Nephron (organoid): ENCODE data around the gene ZBTB16.

Source experiments
- H3K27ac Mint-ChIP-seq, 3 experiments: 2 replicates each; pipeline ENCODE4 v1.8.0; 2020; ENCODE audit warnings: mixed read lengths in 3 of 3, mild to moderate bottlenecking in 2 of 3, moderate library complexity in 1 of 3
- H3K27me3 Mint-ChIP-seq: 2 replicates; pipeline ENCODE4 v1.8.0; 2021; ENCODE audit warnings: low read depth, mild to moderate bottlenecking, moderate library complexity, mixed read lengths
- H3K36me3 Mint-ChIP-seq: 2 replicates; pipeline ENCODE4 v1.8.0; 2020; ENCODE audit warnings: low read depth, mixed read lengths
- H3K4me1 Mint-ChIP-seq: 2 replicates; pipeline ENCODE4 v1.8.0; 2020; ENCODE audit warnings: mixed read lengths
- H3K4me3 Mint-ChIP-seq, 3 experiments: 2 replicates each; pipeline ENCODE4 v1.8.0; 2020; ENCODE audit warnings: mild to moderate bottlenecking in 3 of 3, mixed read lengths in 3 of 3, moderate library complexity in 2 of 3
- H3K9me3 Mint-ChIP-seq: 2 replicates; pipeline ENCODE4 v1.8.0; 2020; ENCODE audit warnings: mixed read lengths
- TF ChIP-seq, protein P1 (sequence below), 3 experiments: fragments of 200-600 bp; sonication (generic); IDR thresholded peaks; one replicate each; pipeline ENCODE4 v1.5.0; 2021; ENCODE audit warnings: antibody characterized with exemption in 3 of 3; ENCODE audit not compliant: unreplicated experiment in 3 of 3

Gene ZBTB16

DNA sequence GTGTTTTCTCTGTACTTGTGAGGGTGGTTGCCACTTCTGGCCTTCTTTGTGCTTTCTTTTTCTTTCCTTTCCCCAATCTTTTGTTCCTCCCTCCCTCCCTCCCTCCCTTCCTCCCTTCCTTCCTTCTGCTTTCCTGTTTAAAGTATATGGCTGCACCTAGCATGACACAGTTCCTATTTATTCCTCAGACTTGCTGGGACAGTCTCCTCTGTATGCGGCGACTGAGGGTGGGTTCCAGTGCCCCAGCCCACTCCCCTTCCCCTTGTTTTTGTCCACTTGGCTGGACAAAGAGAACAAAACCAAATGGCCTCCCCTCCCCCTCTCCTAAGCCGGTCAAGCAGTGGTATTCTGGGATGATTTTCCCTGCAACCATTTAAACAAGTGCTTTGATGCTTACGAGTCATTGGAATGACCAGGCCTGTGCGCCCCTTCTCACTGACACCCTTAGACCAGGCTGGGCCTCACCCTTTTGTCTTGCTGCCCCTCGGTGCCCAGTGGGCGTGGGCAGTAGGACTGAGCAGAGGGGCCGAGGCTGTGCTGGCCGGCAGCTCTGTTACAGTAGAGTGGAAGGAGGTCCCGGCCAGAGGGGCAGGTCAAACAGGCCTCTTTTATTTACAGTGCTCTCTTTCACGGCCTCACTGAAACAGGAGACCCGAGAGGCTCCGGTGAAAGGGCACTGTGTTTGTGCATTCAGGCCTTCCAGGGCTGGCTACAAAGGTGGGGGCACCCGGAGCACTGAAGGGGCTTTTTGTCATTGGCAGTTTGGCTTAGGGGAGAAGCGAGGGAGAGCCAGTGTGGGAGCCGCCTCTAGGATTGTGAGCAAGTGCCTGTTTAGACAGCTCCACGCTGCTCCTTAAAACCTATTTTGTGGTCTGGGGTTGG is 32.2 kb downstream of the ZBTB16 start:
- H3K27me3 Mint-ChIP-seq, result peaks cover 38% of the 10 kb centered on the region
- peak overlapping the region in 2 of 3 experiments; percentile 63 to 75 for H3K27ac Mint-ChIP-seq
- H3K9me3 Mint-ChIP-seq, result no peaks in the 10 kb centered on the region
- TF ChIP-seq, protein P1, sequence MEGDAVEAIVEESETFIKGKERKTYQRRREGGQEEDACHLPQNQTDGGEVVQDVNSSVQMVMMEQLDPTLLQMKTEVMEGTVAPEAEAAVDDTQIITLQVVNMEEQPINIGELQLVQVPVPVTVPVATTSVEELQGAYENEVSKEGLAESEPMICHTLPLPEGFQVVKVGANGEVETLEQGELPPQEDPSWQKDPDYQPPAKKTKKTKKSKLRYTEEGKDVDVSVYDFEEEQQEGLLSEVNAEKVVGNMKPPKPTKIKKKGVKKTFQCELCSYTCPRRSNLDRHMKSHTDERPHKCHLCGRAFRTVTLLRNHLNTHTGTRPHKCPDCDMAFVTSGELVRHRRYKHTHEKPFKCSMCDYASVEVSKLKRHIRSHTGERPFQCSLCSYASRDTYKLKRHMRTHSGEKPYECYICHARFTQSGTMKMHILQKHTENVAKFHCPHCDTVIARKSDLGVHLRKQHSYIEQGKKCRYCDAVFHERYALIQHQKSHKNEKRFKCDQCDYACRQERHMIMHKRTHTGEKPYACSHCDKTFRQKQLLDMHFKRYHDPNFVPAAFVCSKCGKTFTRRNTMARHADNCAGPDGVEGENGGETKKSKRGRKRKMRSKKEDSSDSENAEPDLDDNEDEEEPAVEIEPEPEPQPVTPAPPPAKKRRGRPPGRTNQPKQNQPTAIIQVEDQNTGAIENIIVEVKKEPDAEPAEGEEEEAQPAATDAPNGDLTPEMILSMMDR (IDR thresholded peaks at IDR 0.05; ENCODE audit: unreplicated experiment in 3 of 3), result no peak
- peaks cover 24% of the 10 kb centered on the region for H3K4me1 Mint-ChIP-seq
- H3K36me3 Mint-ChIP-seq, result no peaks in the 10 kb centered on the region
- H3K4me3 Mint-ChIP-seq, result no peak overlapping the region

DNA sequence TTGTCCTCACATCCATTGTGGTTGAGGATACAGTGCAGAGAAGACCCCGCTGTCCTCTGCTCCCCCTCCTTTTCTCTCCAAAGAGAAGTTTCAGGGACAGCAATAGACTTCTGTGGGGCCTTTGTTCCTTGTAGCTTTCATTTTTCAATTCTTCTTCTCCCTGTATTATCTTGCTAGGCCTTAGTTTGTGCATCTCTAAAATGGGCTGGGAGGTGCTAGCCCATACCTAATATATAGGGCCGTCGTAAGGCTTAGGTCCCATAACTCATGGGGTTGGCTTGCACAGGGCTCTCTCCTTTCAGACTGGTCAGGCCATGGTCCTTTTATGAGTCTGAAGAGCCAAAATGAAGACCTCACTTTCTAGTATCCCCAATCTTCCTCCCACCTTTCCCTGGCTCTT is 33.0 kb downstream of the ZBTB16 start:
- Mint-ChIP-seq H3K9me3 (no peaks in the 10 kb centered on the region), H3K36me3 (no peaks in the 10 kb centered on the region), H3K4me3 (no peak overlapping the region), H3K27ac (peak overlapping the region in 1 of 3 experiments; percentile 75), H3K4me1 (peaks cover 24% of the 10 kb centered on the region), H3K27me3 (peaks cover 38% of the 10 kb centered on the region)
- TF ChIP-seq, protein P1 (IDR thresholded peaks at IDR 0.05; ENCODE audit: unreplicated experiment in 3 of 3), result no peak

GRCh38 chr11:114092953-114093352 is 33.4 kb downstream of the ZBTB16 start:
- peaks cover 38% of the 10 kb centered on the region for H3K27me3 Mint-ChIP-seq
- peak overlapping the region in 1 of 3 experiments; percentile 75 for H3K27ac Mint-ChIP-seq
- peaks cover 24% of the 10 kb centered on the region for H3K4me1 Mint-ChIP-seq
- TF ChIP-seq, protein P1 (IDR thresholded peaks at IDR 0.05; ENCODE audit: unreplicated experiment in 3 of 3), result no peak
- H3K36me3 Mint-ChIP-seq, result no peaks in the 10 kb centered on the region
- H3K4me3 Mint-ChIP-seq, result no peak overlapping the region
- H3K9me3 Mint-ChIP-seq, result no peaks in the 10 kb centered on the region

- no peaks in the 10 kb centered on the region for H3K36me3 Mint-ChIP-seq
- TF ChIP-seq, protein P1 (IDR thresholded peaks at IDR 0.05; ENCODE audit: unreplicated experiment in 3 of 3), result no peak
- no peak overlapping the region for H3K4me3 Mint-ChIP-seq
- H3K27ac Mint-ChIP-seq, result no peak overlapping the region
- peaks cover 28% of the 10 kb centered on the region for H3K4me1 Mint-ChIP-seq
- no peaks in the 10 kb centered on the region for H3K9me3 Mint-ChIP-seq
- H3K27me3 Mint-ChIP-seq, result peaks cover 30% of the 10 kb centered on the region
These were observed 35.0 kb downstream of the ZBTB16 start for GRCh38 chr11:114094516-114094915.

GRCh38 chr11:114095899-114096298 is 36.4 kb downstream of the ZBTB16 start:
- no peak overlapping the region for H3K4me3 Mint-ChIP-seq
- no peaks in the 10 kb centered on the region for H3K9me3 Mint-ChIP-seq
- peaks cover 35% of the 10 kb centered on the region for H3K27me3 Mint-ChIP-seq
- H3K36me3 Mint-ChIP-seq, result no peaks in the 10 kb centered on the region
- TF ChIP-seq, protein P1 (IDR thresholded peaks at IDR 0.05; ENCODE audit: unreplicated experiment in 3 of 3), result no peak
- H3K4me1 Mint-ChIP-seq, result peaks cover 39% of the 10 kb centered on the region
- H3K27ac Mint-ChIP-seq, result no peak overlapping the region

DNA sequence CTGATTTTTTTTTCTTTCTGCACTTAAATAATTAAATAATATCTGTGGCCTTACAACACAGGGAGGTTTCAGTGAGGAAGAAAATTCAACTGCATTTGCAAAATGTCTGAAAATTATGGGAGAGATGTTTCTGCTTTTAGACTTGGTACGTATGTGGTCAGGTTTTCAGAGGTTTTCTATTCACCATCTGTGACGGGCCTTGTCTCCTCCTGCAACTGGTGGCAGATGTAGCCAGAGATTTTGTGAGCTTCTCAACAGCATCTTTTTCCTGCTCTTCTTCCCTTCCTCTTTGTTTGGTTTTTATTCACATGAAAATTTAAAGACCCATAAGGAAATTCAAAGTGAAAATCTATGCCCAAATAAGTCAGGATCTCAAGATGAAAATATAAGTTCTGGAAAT is 38.3 kb downstream of the ZBTB16 start:
- Mint-ChIP-seq H3K4me3 (no peak overlapping the region), H3K4me1 (peaks cover 27% of the 10 kb centered on the region), H3K9me3 (no peaks in the 10 kb centered on the region), H3K27ac (no peak overlapping the region), H3K36me3 (no peaks in the 10 kb centered on the region), H3K27me3 (peaks cover 38% of the 10 kb centered on the region)
- TF ChIP-seq, protein P1 (IDR thresholded peaks at IDR 0.05; ENCODE audit: unreplicated experiment in 3 of 3), result no peak
